PC-9 (cell line): Measurements from ENCODE around the gene TMEM163. TPM values are rescaled to one million over a fixed set of nuclear protein-coding genes. Genes with fewer than 3 reads are reported as not detected.
A peak's percentile ranks its signal among the peaks of the same experiment; 100 is the strongest.

Source experiments
- BruUV-seq: library from RNA; stranded (reverse); fragments of 400-500 nt; replicated peaks from 2 replicates; lab custom pipeline; 2021; lab: Mats Ljungman, UMichigan
- CTCF ChIA-PET: fragments of 300-600 bp; sonication (Branson Sonifier 250); formaldehyde crosslinking; loops from one replicate; lab custom pipeline; 2022; ENCODE audit warnings: antibody characterized with exemption; lab: Charles Lee
- POLR2A ChIA-PET: fragments of 300-600 bp; sonication (Branson Sonifier 250); formaldehyde crosslinking; loops from one replicate; lab custom pipeline; 2022; ENCODE audit warnings: antibody characterized with exemption; ENCODE audit not compliant: unreplicated experiment; lab: Charles Lee
- DNase-seq, 2 experiments: peaks; one replicate each; pipeline versions ENCODE4 v3.0.0 to v3.0.0-alpha.2; 2015 to 2022; ENCODE audit warnings: mixed read lengths in 1 of 2
- H2AFZ ChIP-seq: fragments of 200-600 bp; sonication (generic); 2 replicates; pipeline ENCODE4 v1.8.1; 2017; ENCODE audit warnings: antibody characterized with exemption
- H3F3A ChIP-seq: fragments of 200-600 bp; sonication (generic); 2 replicates; pipeline ENCODE4 v1.8.1; 2017; ENCODE audit warnings: antibody characterized with exemption, mild to moderate bottlenecking, low read depth; ENCODE audit not compliant: insufficient read depth
- H3K27ac ChIP-seq: fragments of 200-600 bp; sonication (generic); 2 replicates; pipeline ENCODE4 v1.6.1; 2016; ENCODE audit warnings: mixed run types
- H3K27me3 ChIP-seq: fragments of 200-600 bp; sonication (generic); 2 replicates; pipeline ENCODE4 v1.6.1; 2016; ENCODE audit warnings: low read depth, mixed run types; ENCODE audit not compliant: insufficient read depth
- H3K36me3 ChIP-seq: fragments of 200-600 bp; sonication (generic); 2 replicates; pipeline ENCODE4 v1.6.1; 2016; ENCODE audit warnings: low read depth, mixed run types
- H3K4me1 ChIP-seq: fragments of 200-600 bp; sonication (generic); replicated peaks from 2 replicates; pipeline ENCODE4 v1.6.1; 2016; ENCODE audit warnings: mixed run types; ENCODE audit not compliant: insufficient read depth
- H3K4me2 ChIP-seq: fragments of 200-600 bp; sonication (generic); 2 replicates; pipeline ENCODE4 v1.6.1; 2017; ENCODE audit warnings: mixed run types
- H3K4me3 ChIP-seq: fragments of 200-600 bp; sonication (generic); 2 replicates; pipeline ENCODE4 v1.6.1; 2016; ENCODE audit warnings: mixed run types
- H3K79me2 ChIP-seq: fragments of 200-600 bp; sonication (generic); 2 replicates; pipeline ENCODE4 v1.6.1; 2017; ENCODE audit warnings: low read depth, mixed run types
- H3K9me2 ChIP-seq: fragments of 200-600 bp; sonication (generic); 2 replicates; pipeline ENCODE4 v1.8.1; 2017; ENCODE audit warnings: mild to moderate bottlenecking; ENCODE audit not compliant: insufficient read depth
- H3K9me3 ChIP-seq: fragments of 200-600 bp; sonication (generic); 2 replicates; pipeline ENCODE4 v1.8.1; 2016; ENCODE audit warnings: low read depth; ENCODE audit not compliant: insufficient read depth
- H4K20me1 ChIP-seq: fragments of 200-600 bp; sonication (generic); 2 replicates; pipeline ENCODE4 v1.8.1; 2017; ENCODE audit not compliant: insufficient read depth
- CTCF ChIP-seq: fragments of 200-600 bp; sonication (generic); conservative IDR thresholded peaks from 2 replicates; pipeline ENCODE4 v1.6.1; 2017; ENCODE audit warnings: mixed run types, antibody characterized with exemption, mild to moderate bottlenecking, moderate library complexity
- EZH2 ChIP-seq: fragments of 200-600 bp; sonication (generic); IDR thresholded peaks from 2 replicates; pipeline ENCODE4 v1.8.0; 2017; ENCODE audit warnings: antibody characterized with exemption, low read depth
- intact Hi-C: fragments of 100-400 bp; cut with micrococcal nuclease; formaldehyde crosslinking; loops from one replicate; pipeline ENCODE4 v1.10.0; 2022; ENCODE audit not compliant: unreplicated experiment
- total RNA-seq: library from RNA; stranded (reverse); gene quantifications from 2 replicates; pipeline ENCODE4 v1.2.3, GENCODE V29; 2021

TMEM163 gene
- total RNA-seq, 1 experiment from 2014 or later, result 1.4 TPM

GRCh38 chr2:134498654-134499053 lies 220.1 kb downstream of the TMEM163 start:
- TF ChIP-seq EZH2 (no peak), CTCF (no peak)
- H3K4me3 ChIP-seq, result no peak overlapping the region
- no peaks in the 10 kb centered on the region for H3K4me1 ChIP-seq
- H3K79me2 ChIP-seq, result no peaks in the 10 kb centered on the region
- no peaks in the 10 kb centered on the region for H3K27me3 ChIP-seq
- POLR2A ChIA-PET, result no interaction called here
- no peak overlapping the region for H3K27ac ChIP-seq
- no peak for DNase-seq
- no peaks in the 10 kb centered on the region for H3K9me3 ChIP-seq
- intact Hi-C loops, result no loop called here
- H3F3A ChIP-seq, result no peaks in the 10 kb centered on the region
- no peak overlapping the region for H3K4me2 ChIP-seq
- no TSS peak for BruUV-seq
- H3K9me2 ChIP-seq, result no peaks in the 10 kb centered on the region
- no peaks in the 10 kb centered on the region for H3K36me3 ChIP-seq
- no peak overlapping the region for H2AFZ ChIP-seq
- no peaks in the 10 kb centered on the region for H4K20me1 ChIP-seq
- CTCF ChIA-PET, result no interaction called here

- TF ChIP-seq CTCF (no peak), EZH2 (no peak)
- Histone ChIP-seq H3K27me3 (no peaks in the 10 kb centered on the region), H3K4me3 (no peak overlapping the region), H3K9me3 (no peaks in the 10 kb centered on the region), H3F3A (no peaks in the 10 kb centered on the region), H3K9me2 (no peaks in the 10 kb centered on the region), H3K79me2 (no peaks in the 10 kb centered on the region), H4K20me1 (no peaks in the 10 kb centered on the region), H3K36me3 (no peaks in the 10 kb centered on the region), H3K4me1 (no peaks in the 10 kb centered on the region), H3K27ac (no peak overlapping the region), H2AFZ (no peak overlapping the region), H3K4me2 (no peak overlapping the region)
- CTCF ChIA-PET, result no interaction called here
- DNase-seq, result no peak
- no TSS peak for BruUV-seq
- POLR2A ChIA-PET, result no interaction called here
- intact Hi-C loops, result no loop called here
These were observed 225.0 kb downstream of the TMEM163 start for GRCh38 chr2:134493797-134494196.

- no peaks in the 10 kb centered on the region for H3K27me3 ChIP-seq
- H3K4me3 ChIP-seq, result no peak overlapping the region
- H4K20me1 ChIP-seq, result no peaks in the 10 kb centered on the region
- no peaks in the 10 kb centered on the region for H3K4me1 ChIP-seq
- TF ChIP-seq CTCF, result no peak
- TF ChIP-seq EZH2, result no peak
- no peak overlapping the region for H2AFZ ChIP-seq
- peak in 1 of 2 experiments; percentile 12 for DNase-seq
- no peaks in the 10 kb centered on the region for H3K9me2 ChIP-seq
- ChIA-PET CTCF (no interaction called here), POLR2A (no interaction called here)
- H3K79me2 ChIP-seq, result no peaks in the 10 kb centered on the region
- no peak overlapping the region for H3K27ac ChIP-seq
- H3K36me3 ChIP-seq, result no peaks in the 10 kb centered on the region
- H3K4me2 ChIP-seq, result no peak overlapping the region
- H3F3A ChIP-seq, result no peaks in the 10 kb centered on the region
- intact Hi-C loops, result no loop called here
- H3K9me3 ChIP-seq, result no peaks in the 10 kb centered on the region
- no TSS peak for BruUV-seq
These were observed 226.9 kb downstream of the TMEM163 start for GRCh38 chr2:134491771-134492441.
